ENCODE measurements around the gene ADAM29. TPM values are rescaled to one million over a fixed set of nuclear protein-coding genes. Genes with fewer than 3 reads are reported as not detected.
"Not testable (repeated sequence)": the region's sequence is repeated elsewhere in the genome, so short reads cannot be mapped to it uniquely, and the experiment has no call there.

The ADAM29 gene
- polyA plus RNA-seq, 3 donors, result not detected

DNA sequence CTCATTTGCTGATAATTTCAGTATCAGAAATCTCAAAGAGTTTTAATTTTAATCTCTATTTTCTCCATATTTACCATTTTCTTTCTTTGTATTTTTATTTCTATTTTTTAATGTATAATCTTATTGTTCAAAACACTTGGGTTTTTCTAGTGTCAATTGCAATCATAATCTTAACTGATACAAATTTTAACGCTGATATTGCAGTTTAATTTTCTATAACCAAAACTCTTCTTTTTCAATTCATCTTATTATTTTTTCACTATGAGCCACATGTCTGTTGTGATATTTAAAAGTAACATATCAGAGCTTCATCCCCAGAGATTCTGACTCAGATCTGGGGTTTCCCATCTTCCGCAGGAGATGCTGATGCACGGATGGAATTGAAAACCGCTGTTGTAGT is 16.2 kb downstream of the ADAM29 start:
- 84 to 93% (median 92%) methylated on average over 4 of the region's 4 CpGs for WGBS, 3 donors
- no peak overlapping the region for H3K27ac ChIP-seq (ENCODE audit: low read depth, low read length)

- 46 to 75% (median 67%) methylated on average over 2 of the region's 2 CpGs for WGBS, 3 donors
- H3K27ac ChIP-seq (ENCODE audit: low read depth, low read length), result no peak overlapping the region
These were observed 17.4 kb downstream of the ADAM29 start for GRCh38 chr4:174935607-174936006.

DNA sequence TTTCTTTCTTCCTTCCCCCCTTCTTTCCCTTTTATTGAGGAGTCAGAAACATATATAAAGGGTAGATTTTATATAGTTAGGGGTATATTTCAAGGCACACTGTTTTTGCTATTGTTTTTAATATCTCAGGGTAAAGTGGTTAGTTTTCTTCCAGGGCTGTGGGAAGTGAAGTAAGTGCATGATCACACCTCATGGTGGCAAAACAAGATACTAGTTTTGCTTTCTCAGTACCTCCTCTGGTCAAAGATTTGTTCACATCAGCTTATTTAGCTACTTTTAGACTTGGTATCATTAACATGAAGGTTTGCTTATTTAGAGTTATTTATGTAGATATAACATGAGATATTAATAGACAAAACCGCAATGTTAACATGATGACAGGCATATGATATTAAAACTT is 21.8 kb downstream of the ADAM29 start:
- WGBS, 3 donors, result 84 to 93% (median 86%) methylated on average over 1 of the region's 1 CpG
- no peak overlapping the region for H3K27ac ChIP-seq (ENCODE audit: low read depth, low read length)

- H3K27ac ChIP-seq (ENCODE audit: low read depth, low read length), result no peak overlapping the region
These were observed 28.1 kb downstream of the ADAM29 start for GRCh38 chr4:174946246-174946645.

DNA sequence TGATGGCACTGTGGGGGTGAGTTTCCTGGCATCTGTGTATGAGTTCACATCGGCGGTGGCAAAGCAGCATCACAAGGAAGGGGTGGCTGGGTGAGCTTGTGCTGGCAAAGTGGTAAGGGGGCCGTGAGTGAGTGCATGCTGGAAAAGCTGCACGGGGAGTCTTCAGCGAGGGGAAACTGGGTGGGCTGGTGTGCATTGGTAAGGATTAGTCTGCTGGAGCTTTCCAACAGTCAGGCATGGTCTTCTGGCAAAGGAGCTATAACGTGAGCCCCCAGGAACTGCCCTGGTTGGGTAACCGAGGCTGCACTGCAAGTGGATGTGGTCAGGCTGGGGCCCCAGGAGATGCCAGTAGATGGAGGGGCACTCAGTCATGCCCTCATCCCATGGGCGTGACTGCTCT is 30.7 kb downstream of the ADAM29 start:
- no peak overlapping the region for H3K27ac ChIP-seq (ENCODE audit: low read depth, low read length)
- 84 to 86% (median 85%) methylated on average over 8 of the region's 8 CpGs for WGBS, 3 donors

GRCh38 chr4:174972911-174973310 is 54.8 kb downstream of the ADAM29 start:
- H3K27ac ChIP-seq (ENCODE audit: low read depth, low read length), result no peak overlapping the region
- WGBS, 3 donors, result 63 to 90% (median 78%) methylated on average over 3 of the region's 3 CpGs

GRCh38 chr4:174973336-174973735 is 55.2 kb downstream of the ADAM29 start:
- 67 to 83% (median 79%) methylated on average over 2 of the region's 2 CpGs for WGBS, 3 donors
- H3K27ac ChIP-seq (ENCODE audit: low read depth, low read length), result no peak overlapping the region

DNA sequence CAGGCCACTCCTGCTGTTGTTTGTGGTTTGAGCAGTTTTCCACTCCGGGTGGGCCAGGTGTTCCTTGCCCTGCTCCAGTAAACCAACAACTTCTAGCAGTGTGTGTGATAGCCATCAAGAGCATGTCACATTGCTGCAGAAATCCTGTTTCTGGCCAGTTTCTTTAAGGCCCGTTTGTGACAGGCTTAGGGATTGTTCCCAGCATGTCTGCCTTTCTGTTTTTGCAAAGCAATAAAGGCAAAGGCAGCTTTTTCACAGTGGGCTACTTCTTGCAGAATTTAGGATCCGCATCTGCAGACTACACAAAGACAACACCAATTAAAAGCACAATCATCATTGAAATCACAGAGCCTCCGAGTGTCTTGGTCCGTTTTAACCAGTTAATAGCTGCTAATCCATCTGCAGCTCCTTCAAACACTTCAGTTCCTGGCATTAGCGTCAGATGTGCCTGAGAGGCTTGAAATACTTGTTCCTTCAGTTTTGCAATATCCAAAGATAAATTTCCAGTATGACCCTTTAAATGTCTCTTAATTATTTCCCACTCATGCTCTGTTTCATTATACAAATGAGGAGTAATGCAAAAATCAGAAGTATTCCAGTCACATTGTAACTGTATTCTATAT is 65.1 kb downstream of the ADAM29 start:
- no peak overlapping the region for H3K27ac ChIP-seq (ENCODE audit: low read depth, low read length)
- WGBS, 3 donors, result 37 to 62% (median 62%) methylated on average over 6 of the region's 6 CpGs

- not testable (repeated sequence) for H3K27ac ChIP-seq (ENCODE audit: low read depth, low read length)
- whole genome bisulfite sequencing, 3 donors, result 38 to 67% (median 55%) methylated on average over 1 of the region's 5 CpGs
These were observed 65.7 kb downstream of the ADAM29 start for GRCh38 chr4:174983870-174984269.

- 68 to 79% (median 73%) methylated on average over 8 of the region's 8 CpGs for WGBS, 3 donors
These were observed 71.6 kb downstream of the ADAM29 start for GRCh38 chr4:174989791-174990190.

GRCh38 chr4:174993916-174994315 is 75.8 kb downstream of the ADAM29 start:
- 85 to 87% (median 85%) methylated on average over 1 of the region's 1 CpG for WGBS, 3 donors
- H3K27ac ChIP-seq (ENCODE audit: low read depth, low read length), result no peak overlapping the region

More at GRCh38 chr4:174989791-174990190, 71.6 kb downstream of the ADAM29 start:
- H3K27ac ChIP-seq (ENCODE audit: low read depth, low read length), result no peak overlapping the region

DNA sequence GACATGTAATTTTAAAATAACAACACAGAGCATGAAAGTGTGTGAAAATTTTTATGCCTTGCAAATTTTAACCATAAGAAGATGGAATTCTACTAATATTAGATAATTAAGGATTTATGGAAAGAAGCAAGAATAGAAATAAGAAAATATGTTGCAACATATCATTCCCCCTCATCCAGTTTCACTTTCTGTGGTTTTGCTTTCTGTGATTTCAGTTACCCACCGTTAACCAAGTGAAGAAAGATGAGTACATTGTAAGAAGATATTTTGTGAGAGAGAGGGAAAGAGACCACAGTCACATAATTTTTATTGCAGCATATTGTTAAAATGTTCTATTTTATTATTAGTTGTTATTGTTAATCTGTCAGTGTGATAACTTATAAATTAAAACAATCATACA is 77.9 kb downstream of the ADAM29 start:
- 47 to 67% (median 59%) methylated on average over 1 of the region's 1 CpG for WGBS, 3 donors

DNA sequence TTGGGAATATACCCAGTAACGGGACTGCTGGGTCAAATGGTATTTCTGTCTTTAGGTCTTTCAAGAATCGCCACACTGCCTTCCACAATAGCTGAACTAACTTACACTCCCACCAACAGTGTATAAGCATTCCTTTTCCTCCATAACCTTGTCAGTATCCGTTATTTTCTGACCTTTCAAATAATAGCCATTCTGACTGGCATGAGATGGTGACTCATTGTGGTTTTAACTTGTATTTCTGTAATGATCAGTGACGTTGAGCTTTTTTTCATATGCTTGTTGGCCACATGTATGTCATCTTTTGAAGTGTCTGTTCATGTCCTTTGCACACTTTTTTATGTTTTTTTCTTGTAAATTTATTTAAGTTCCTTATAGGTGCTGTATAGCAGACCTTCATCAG is 81.2 kb downstream of the ADAM29 start:
- 56 to 68% (median 63%) methylated on average over 4 of the region's 4 CpGs for WGBS, 3 donors
- no peak overlapping the region for H3K27ac ChIP-seq (ENCODE audit: low read depth, low read length)

More for the DNA sequence above, 77.9 kb downstream of the ADAM29 start:
- H3K27ac ChIP-seq (ENCODE audit: low read depth, low read length), result no peak overlapping the region

GRCh38 chr4:175017751-175018150 is 99.6 kb downstream of the ADAM29 start:
- H3K27ac ChIP-seq (ENCODE audit: low read depth, low read length), result no peak overlapping the region
- WGBS, 3 donors, result 75 to 93% (median 86%) methylated on average over 3 of the region's 3 CpGs

DNA sequence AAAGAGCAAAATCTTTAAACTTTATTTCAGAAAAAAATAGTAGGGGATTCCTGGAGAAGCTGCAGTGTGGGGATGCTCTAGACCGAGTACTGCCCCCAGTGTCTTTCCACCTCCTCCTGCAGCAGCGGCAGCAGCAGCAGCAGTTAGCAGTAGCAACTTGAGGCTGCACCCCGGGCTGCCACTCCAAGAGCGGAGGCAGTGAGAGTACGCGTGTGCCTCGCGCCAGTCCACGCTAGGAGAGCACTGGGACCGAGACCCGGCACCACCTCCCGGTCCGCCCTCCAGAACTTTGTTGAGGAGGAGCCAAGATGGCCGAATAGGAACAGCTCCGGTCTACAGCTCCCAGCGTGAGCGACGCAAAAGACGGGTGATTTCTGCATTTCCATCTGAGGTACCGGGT is 101.3 kb downstream of the ADAM29 start:
- WGBS, 3 donors, result 92 to 97% (median 93%) methylated on average over 20 of the region's 20 CpGs
- not testable (repeated sequence) for H3K27ac ChIP-seq (ENCODE audit: low read depth, low read length)

Other genes starting within 250 kb of the ADAM29 start
- under 1 TPM in 1 of 3 donors, not detected in 2; 0.03 TPM for gene GLRA3, start 89.1 kb upstream of the ADAM29 start, polyA plus RNA-seq

Measured in adipose tissue (tissue), 3 donors.